ENCODE results near the gene PRAMEF1.

DNA sequence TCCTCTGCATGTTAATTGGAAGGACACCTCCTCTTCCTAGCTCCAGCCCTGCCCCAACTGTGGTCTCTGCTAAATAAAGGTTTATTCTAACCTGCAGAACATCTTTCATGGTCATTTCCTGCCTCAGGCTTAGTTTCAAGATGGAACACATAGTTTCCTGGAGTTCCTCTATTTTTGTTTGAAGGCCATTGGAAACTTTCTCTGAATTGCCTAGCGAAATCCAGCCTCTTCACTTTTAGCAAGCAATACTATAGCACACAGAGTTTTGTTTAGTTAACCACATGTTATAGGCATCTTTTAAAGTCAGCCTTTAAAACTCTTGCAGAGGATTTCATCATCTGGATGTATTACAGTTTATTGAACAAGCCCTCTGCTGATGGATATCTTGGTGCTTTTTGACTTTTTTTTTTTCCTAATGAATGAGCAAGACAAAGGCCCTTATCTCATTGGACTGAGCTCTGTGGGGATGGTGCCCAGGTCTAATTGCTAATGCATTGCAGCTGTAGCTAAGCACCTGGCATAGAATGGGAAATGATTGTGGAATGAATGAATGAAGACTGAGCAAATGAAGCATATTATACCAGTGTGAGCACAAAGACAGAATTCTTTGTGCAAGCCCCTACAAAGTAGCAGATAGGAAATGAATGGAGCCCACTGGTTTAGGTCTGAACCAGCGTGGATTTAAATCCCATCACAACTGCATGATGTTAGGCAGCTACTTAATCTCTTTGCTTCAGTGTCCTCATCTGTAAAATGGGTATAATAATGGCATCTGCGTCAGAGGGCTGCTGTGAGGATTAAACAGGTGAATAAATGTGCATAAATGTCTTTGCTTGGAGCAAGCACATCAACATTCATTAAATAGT lies 45.8 kb upstream of the PRAMEF1 start:
- TF ChIP-seq REST (IDR thresholded peaks at IDR 0.05; ENCODE audit: low read depth, low read length) (no peak), ZNF384 (IDR thresholded peaks at IDR 0.05; ENCODE audit: borderline replicate concordance, low read depth, low read length) (no peak)
